K562 (cell line): Measurements from ENCODE around the gene UBE2QL1.

Source experiments
- ELF4 ChIP-seq: fragments of 450-650 bp; formaldehyde crosslinking; IDR thresholded peaks from 2 replicates; pipeline ENCODE4 v1.4.0; 2022; ENCODE audit warnings: missing genetic modification characterization
- GTF2A2 ChIP-seq: IDR thresholded peaks from 2 replicates; pipeline ENCODE4 v1.6.1; 2016; ENCODE audit warnings: mild to moderate bottlenecking, missing genetic modification characterization, missing compliant biosample characterization
- PKNOX1 ChIP-seq: fragments of 450-650 bp; IDR thresholded peaks from 2 replicates; pipeline ENCODE4 v1.6.1; 2016
- SREBF2 ChIP-seq: sonication (generic); formaldehyde crosslinking; IDR thresholded peaks from 2 replicates; pipeline ENCODE4 v1.4.0; 2020; ENCODE audit warnings: mild to moderate bottlenecking, missing genetic modification reagents
- SRF ChIP-seq, 2 experiments: fragments of 250-450, 450-650 bp in 1 of 2; sonication (Bioruptor Pico) in 1 of 2; sonication (generic) in 1 of 2; formaldehyde crosslinking; IDR thresholded peaks; 2 replicates each; pipeline versions ENCODE4 v1.5.0 to v1.5.1; 2020 to 2022; ENCODE audit warnings: mild to moderate bottlenecking in 1 of 2, missing genetic modification reagents in 1 of 2

GRCh38 chr5:6452622-6453504 is 4.2 kb downstream of the UBE2QL1 start:
- TF ChIP-seq ELF4 (CRISPR knock-in tag) (no peak), SREBF2 (no peak), SRF (CRISPR knock-in tag; IDR thresholded peaks at IDR 0.05) (no peak), GTF2A2 (no peak), PKNOX1 (no peak)
